HG03064 (cell line): Measurements from ENCODE around the gene CRAMP1.
"Not testable (repeated sequence)": the region's sequence is repeated elsewhere in the genome, so short reads cannot be mapped to it uniquely, and the experiment has no call there.

Experiments used
- ATAC-seq: cut with Tn5 transposase; IDR thresholded peaks from one replicate; pipeline ENCODE4 v1.9.1; 2021; ENCODE audit warnings: low read depth; ENCODE audit not compliant: unreplicated experiment

CRAMP1 gene

GRCh38 chr16:1595511-1595910 lies 16.6 kb upstream of the CRAMP1 start:
- not testable (repeated sequence) for ATAC-seq

GRCh38 chr16:1596516-1596915 lies 15.6 kb upstream of the CRAMP1 start:
- no peak for ATAC-seq

DNA sequence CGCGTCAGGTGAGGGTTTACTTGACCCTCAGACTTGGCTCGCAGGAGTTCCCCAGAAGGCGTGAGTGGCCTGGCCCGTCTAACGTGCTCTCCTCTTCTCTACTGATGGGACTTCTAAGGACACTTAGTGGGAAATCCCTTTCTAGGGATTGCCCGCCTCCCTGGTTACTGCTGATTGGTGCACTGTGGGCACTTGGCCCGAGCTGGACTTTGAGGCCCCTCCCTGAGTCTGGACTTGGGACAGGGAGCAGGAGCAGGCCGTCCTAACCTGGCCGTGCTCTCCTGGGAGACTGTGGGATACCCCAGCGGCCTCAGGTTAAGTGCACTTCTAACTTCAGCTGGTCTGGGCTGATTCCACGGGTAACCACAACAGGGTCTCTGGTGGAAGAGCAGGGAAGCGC lies 15.0 kb upstream of the CRAMP1 start:
- ATAC-seq, result no peak

- ATAC-seq, result no peak
These were observed 11.1 kb upstream of the CRAMP1 start for GRCh38 chr16:1601031-1601430.

GRCh38 chr16:1601489-1601888 lies 10.7 kb upstream of the CRAMP1 start:
- ATAC-seq, result no peak

DNA sequence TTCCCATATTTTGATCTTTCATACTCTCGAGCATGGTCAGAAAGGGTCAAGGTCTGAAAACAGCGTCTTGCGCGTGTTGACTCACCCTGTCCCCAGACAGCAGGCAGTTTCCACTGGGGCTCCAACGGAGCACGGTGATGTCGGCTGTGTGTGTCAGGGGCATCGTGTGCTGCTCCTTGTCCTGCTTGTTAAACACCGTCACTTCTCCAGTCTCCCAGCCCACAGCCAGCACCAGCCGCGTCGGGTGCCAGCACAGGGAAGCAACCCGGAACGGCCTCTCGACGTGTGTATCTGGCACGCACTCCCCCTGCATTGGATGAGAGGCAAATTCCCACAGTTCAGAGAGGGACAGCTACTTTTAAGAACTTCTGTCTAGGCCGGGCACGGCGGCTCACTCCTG lies 9.9 kb upstream of the CRAMP1 start:
- ATAC-seq, result no peak

DNA sequence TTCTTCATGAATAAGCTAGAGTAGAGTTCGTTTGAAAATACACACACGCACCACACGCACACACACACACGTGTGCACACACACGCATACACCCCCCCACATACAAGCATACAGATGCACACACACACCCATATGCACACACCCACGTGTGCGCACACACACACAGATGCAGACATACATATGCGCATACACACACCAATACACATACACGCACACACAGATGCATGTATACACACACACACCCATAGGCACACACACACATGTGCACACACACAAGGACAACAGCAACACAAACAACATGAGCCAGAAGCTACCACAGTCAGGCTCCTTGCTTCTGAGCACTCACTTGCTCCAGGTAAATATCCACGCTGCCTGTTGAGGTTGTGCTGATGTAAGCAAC lies 5.4 kb upstream of the CRAMP1 start:
- ATAC-seq, result no peak

DNA sequence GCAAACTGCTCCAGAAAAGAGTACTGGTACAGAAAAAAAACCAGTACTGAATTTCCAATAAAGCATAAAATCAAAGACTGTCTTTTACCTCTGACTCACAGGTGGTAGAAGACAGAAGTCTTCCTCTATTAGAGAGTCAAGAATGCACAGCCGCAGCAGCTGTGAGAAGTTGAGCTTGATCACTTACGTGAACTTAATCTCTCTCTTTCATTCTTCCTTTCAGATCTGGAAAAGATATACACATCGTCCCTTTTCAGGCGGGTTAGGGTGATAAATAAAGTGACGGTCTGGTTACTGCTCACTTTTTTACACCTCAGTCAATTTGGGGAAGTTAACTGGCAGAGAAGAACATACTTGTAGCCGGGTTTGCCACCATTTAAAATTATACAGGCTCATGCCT lies 4.2 kb upstream of the CRAMP1 start:
- no peak for ATAC-seq

- no peak for ATAC-seq
These were observed 1.9 kb upstream of the CRAMP1 start for GRCh38 chr16:1610071-1610898.

- no peak for ATAC-seq
These were observed 1.1 kb upstream of the CRAMP1 start for GRCh38 chr16:1610899-1611632.

- ATAC-seq, result no peak
These were observed 1.1 kb downstream of the CRAMP1 start for GRCh38 chr16:1613211-1613622.

- no peak for ATAC-seq
These were observed 1.7 kb downstream of the CRAMP1 start for GRCh38 chr16:1613728-1614455.

DNA sequence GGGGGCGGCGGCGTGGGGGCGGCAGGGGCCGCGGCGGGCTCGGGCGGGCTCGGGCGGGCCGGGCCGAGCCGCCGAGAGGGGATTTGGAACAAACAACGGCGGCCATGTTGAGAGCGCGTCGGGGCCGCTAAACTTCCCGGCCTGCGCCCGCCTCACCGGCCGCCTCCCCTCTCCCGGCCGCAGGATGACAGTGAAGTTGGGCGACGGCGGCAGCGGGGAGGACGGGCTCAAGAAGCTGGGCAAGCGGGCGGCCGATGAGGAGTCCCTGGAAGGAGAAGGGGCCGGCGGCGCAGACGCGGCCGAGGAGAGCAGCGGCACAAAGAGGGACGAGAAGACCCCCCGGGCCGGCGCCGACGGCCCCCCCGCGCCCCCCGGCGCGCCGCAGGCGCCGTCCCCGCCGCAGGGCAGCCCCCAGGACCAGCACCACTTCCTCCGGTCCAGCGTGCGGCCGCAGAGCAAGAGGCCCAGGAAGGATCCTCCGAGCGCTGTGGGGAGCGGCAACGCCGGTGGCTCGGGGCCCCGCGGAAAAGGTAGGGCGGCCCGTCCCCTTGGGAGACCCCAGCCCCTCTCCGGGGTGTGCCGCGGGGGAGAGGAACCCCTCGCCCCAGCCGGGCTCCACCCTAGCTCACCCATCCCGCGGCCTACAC lies 2.4 kb downstream of the CRAMP1 start:
- no peak for ATAC-seq

DNA sequence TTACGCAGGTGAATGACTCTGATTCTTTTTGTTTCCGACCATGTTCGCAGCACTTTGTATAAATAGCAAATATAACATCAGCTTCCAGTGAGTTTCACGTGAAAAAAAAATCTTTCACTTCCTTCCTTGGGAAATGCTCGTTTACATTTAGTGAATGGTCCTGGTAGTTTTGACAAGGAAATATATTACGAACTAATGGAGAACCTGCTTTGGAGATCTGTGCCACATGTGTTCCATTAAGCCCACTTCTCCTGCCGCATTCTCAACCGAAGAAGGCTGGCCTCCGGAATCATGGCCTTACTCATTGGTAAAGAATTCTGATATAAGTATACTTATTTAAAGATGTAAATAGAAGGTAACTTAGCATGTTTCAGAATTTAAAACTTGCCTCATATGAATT lies 3.6 kb downstream of the CRAMP1 start:
- ATAC-seq, result no peak

DNA sequence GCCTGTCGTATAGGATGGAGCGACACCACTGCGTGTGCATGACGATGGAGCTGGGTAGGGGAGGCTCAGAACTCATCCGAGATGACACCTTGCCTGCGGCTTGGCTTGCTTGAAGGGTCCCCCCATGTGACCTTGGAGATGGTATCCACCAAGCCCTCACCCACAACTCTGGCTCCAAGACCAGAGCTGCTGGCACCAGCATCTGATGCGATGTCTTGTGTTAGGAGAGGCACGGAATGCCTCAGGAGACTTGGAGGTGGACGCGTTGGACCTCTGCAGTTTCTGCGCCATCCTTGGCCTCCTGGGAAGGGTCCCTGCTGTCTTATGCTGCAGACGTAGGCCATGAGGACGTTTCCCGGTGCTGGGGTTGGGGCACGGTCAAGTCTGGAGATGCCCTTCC lies 7.8 kb downstream of the CRAMP1 start:
- no peak for ATAC-seq

- ATAC-seq, result no peak
These were observed 8.2 kb downstream of the CRAMP1 start for GRCh38 chr16:1620391-1620790.

DNA sequence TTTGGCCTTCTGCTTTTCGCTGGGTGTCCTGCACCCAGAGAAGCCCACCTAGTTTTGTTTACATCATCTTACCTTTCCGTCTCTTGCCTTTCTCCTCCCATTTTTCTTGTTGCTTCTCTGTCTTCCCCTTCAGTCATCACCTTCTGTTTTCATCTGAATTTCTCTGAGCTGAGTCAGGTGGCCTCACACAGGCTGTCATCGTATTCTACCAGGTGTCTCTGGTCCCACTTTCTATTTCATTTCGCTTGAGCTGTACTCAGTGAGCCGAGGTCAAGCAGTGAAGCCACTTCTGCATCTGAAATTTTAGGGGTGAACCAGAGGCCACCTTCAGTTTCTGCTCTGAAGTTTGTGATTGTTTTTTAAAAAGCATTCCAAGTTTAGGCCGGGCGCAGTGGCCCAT lies 9.7 kb downstream of the CRAMP1 start:
- ATAC-seq, result no peak

DNA sequence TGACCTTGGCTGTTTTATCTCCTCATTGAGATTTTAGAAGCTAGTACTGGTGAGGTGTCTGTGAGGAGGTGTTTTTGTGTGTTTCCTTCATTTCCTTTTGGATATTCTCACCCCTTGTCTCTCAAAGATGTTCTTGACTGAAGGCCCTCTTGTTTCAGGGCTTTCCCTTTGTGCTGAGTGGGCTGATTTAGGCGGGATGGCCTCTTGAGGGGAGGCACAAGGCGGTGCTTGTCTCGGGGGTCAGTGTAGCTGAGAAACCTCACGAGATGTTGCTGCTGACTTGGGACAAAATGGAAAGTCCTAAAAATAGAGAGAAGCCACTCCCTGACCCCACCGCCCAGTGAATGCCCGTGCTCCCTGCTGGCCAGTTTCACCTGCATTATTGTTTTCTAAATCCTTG lies 14.2 kb downstream of the CRAMP1 start:
- no peak for ATAC-seq

GRCh38 chr16:1626776-1627175 lies 14.6 kb downstream of the CRAMP1 start:
- ATAC-seq, result no peak

DNA sequence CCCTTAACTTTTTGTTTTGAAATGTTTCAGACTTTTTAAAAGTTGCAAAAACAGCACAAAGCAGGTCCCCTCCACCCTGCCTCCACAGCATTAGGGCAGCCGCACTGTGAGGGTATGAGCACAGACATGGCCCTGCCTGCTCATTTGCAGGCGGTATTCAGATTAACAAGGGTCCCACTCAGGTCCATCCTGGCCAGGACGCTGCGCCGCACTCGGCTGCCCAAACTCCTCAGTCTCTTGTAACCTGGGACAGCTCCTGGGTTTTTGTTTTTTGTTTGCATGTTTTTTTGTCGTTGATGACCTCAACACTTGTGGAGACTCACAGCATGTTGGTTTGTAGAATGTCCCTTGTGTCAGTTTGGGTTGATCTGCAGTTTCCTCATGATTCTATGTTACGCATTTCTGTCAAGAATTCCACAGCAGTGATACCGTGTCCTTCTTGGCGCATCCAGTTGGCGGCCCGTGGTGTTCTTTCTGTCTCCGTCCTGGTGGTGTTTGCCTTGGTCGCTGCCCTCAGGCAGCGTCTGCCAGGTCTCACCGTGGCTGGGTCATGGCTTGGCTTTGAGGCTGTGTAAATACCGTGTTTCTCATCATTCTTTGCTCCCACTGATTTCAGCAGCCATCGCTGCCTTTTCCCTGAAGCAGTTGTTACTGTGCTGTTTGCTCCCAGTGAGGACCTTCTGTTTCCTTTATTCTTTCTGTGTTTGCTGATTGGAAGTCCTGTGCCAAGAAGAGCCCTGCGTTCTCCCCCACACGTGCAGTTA lies 18.5 kb downstream of the CRAMP1 start:
- ATAC-seq, result no peak
